B cell (primary cell): ENCODE data around the gene ADGRE1. TPM values are rescaled to one million over a fixed set of nuclear protein-coding genes. Genes with fewer than 3 reads are reported as not detected.

ENCODE experiments used
- ATAC-seq: fragments of 200-7000 bp; cut with Tn5 transposase; one replicate; pipeline ENCODE4 v1.10.0; 2021; ENCODE audit warnings: low read depth, mild to moderate bottlenecking, moderate number of reproducible peaks, moderate library complexity
- CTCF ChIA-PET: fragments of 350-600 bp; sonication (Branson Sonifier 250); formaldehyde crosslinking; loops from one replicate; lab custom pipeline; 2021; ENCODE audit warnings: antibody characterized with exemption, inconsistent platforms; lab: Charles Lee
- POLR2A ChIA-PET: fragments of 350-600 bp; sonication (Branson Sonifier 250); formaldehyde crosslinking; loops from one replicate; lab custom pipeline; 2021; ENCODE audit warnings: antibody characterized with exemption; lab: Charles Lee
- DNase-seq: peaks from one replicate; pipeline ENCODE4 v3.0.0; 2013
- H2AFZ ChIP-seq: 2 replicates; pipeline ENCODE4 v1.6.1; 2012; ENCODE audit warnings: mild to moderate bottlenecking, low read depth, low read length; ENCODE audit not compliant: insufficient read depth, poor library complexity, severe bottlenecking
- H3K27ac ChIP-seq, 2 donors: 1 replicate in 1 of 2; 2 replicates in 1 of 2; pipeline ENCODE4 v1.5.1; 2012 to 2013; ENCODE audit warnings: low read length in 2 of 2, mild to moderate bottlenecking in 2 of 2, moderate library complexity in 1 of 2
- H3K27me3 ChIP-seq, 4 experiments: fragments of 200-600 bp in 1 of 4; sonication (generic) in 1 of 4; replicated peaks in 1 of 4; 1 replicate in 2 of 4; 2 replicates in 2 of 4; pipeline versions ENCODE4 v1.6.1 to v1.7.0; 2013 to 2016; ENCODE audit warnings: low read length in 3 of 4, mild to moderate bottlenecking in 2 of 4, mixed read lengths in 1 of 4, moderate library complexity in 1 of 4; ENCODE audit not compliant: insufficient read depth in 4 of 4, control insufficient read depth in 3 of 4; ENCODE audit errors: control extremely low read depth in 1 of 4
- H3K36me3 ChIP-seq, 2 experiments: replicated peaks in 1 of 2; 1 replicate in 1 of 2; 2 replicates in 1 of 2; pipeline versions ENCODE4 v1.6.1 to v1.7.1; 2013; ENCODE audit warnings: low read length in 1 of 2; ENCODE audit not compliant: insufficient read depth in 2 of 2, control insufficient read depth in 1 of 2; ENCODE audit errors: control extremely low read depth in 1 of 2, extremely low read depth in 1 of 2
- H3K4me1 ChIP-seq, 2 donors: fragments of 200-600 bp in 1 of 2; sonication (generic) in 1 of 2; 1 replicate in 1 of 2; 2 replicates in 1 of 2; pipeline versions ENCODE4 v1.5.1 to v1.6.1; 2013 to 2017; ENCODE audit warnings: low read length in 2 of 2; ENCODE audit not compliant: control insufficient read depth in 2 of 2, insufficient read depth in 2 of 2
- H3K4me2 ChIP-seq: replicated peaks from 2 replicates; pipeline ENCODE3; 2012; ENCODE audit warnings: mild to moderate bottlenecking, low read depth, low read length; ENCODE audit not compliant: poor library complexity, severe bottlenecking
- H3K4me3 ChIP-seq, 5 experiments: fragments of 200-600 bp in 1 of 5; sonication (generic) in 1 of 5; 1 replicate in 3 of 5; 2 replicates in 2 of 5; pipeline versions ENCODE4 v1.5.1 to v1.7.0; 2011 to 2016; ENCODE audit warnings: low read length in 4 of 5, mild to moderate bottlenecking in 4 of 5, low read depth in 2 of 5, control low read depth in 1 of 5, moderate library complexity in 1 of 5; ENCODE audit not compliant: insufficient read depth in 1 of 5; ENCODE audit errors: control extremely low read depth in 1 of 5, extremely low read depth in 1 of 5
- H3K79me2 ChIP-seq: fragments of 200-600 bp; sonication (generic); one replicate; pipeline ENCODE4 v1.6.0; 2016; ENCODE audit warnings: low read length; ENCODE audit not compliant: control insufficient read depth, insufficient read depth
- H3K9ac ChIP-seq: fragments of 200-600 bp; sonication (generic); 2 replicates; pipeline ENCODE4 v1.6.1; 2017; ENCODE audit warnings: mild to moderate bottlenecking, low read length, moderate library complexity
- H3K9me3 ChIP-seq, 3 donors: one replicate each; pipeline versions ENCODE4 v1.6.1 to v1.7.1; 2013; ENCODE audit warnings: low read length in 2 of 3; ENCODE audit not compliant: control insufficient read depth in 2 of 3, insufficient read depth in 1 of 3; ENCODE audit errors: control extremely low read depth in 1 of 3
- H4K20me1 ChIP-seq: 2 replicates; pipeline ENCODE4 v1.6.0; 2012; ENCODE audit warnings: mild to moderate bottlenecking, low read length; ENCODE audit not compliant: insufficient read depth, control insufficient read depth, poor library complexity, severe bottlenecking
- H3K27ac Mint-ChIP-seq: one replicate; pipeline ENCODE4 v1.8.0; 2021; ENCODE audit warnings: mixed read lengths
- H3K27me3 Mint-ChIP-seq: one replicate; pipeline ENCODE4 v1.8.0; 2021; ENCODE audit warnings: mixed read lengths
- H3K4me1 Mint-ChIP-seq: one replicate; pipeline ENCODE4 v1.8.0; 2021; ENCODE audit warnings: mixed read lengths
- H3K4me3 Mint-ChIP-seq: one replicate; pipeline ENCODE4 v1.8.0; 2021; ENCODE audit warnings: mixed read lengths
- H3K9me3 Mint-ChIP-seq: one replicate; pipeline ENCODE4 v1.8.0; 2022; ENCODE audit warnings: mixed read lengths; ENCODE audit not compliant: insufficient read depth
- CTCF ChIP-seq: fragments of 200-600 bp; IDR thresholded peaks from one replicate; pipeline ENCODE4 v1.8.0; 2022; ENCODE audit warnings: antibody characterized with exemption, mild to moderate bottlenecking
- EZH2 ChIP-seq: IDR thresholded peaks from 2 replicates; pipeline ENCODE4 v1.6.1; 2012; ENCODE audit warnings: borderline replicate concordance, low read depth, mild to moderate bottlenecking, moderate library complexity, low read length; ENCODE audit not compliant: insufficient read depth, poor library complexity, severe bottlenecking
- WGBS: methylation state at CpG from one replicate; pipeline ENCODE4 v1.1.5; 2013; ENCODE audit warnings: missing lambda C conversion rate; ENCODE audit not compliant: insufficient coverage; 5-methylcytosine and 5-hydroxymethylcytosine counted together
- intact Hi-C: fragments of 100-400 bp; cut with micrococcal nuclease; formaldehyde crosslinking; loops from one replicate; pipeline ENCODE4 v1.10.0; 2022
- polyA plus RNA-seq: library from polyadenylated mRNA; depleted of rRNA; stranded (reverse); fragments of >200 nt; gene quantifications from 2 replicates; pipeline ENCODE4 v1.2.3, GENCODE V29; 2012
- total RNA-seq, 2 donors: library from RNA; stranded (reverse); fragments of 120-200 nt in 1 of 2; gene quantifications; 1 replicate in 1 of 2; 2 replicates in 1 of 2; pipeline versions ENCODE4 v1.2.3 to v1.2.4, GENCODE V29; 2013 to 2022

Gene ADGRE1
- total and polyA plus RNA-seq, 2 donors (not counting 1 experiment from before 2014, with no cell fraction given): 0.21 TPM; not detected in 1

DNA sequence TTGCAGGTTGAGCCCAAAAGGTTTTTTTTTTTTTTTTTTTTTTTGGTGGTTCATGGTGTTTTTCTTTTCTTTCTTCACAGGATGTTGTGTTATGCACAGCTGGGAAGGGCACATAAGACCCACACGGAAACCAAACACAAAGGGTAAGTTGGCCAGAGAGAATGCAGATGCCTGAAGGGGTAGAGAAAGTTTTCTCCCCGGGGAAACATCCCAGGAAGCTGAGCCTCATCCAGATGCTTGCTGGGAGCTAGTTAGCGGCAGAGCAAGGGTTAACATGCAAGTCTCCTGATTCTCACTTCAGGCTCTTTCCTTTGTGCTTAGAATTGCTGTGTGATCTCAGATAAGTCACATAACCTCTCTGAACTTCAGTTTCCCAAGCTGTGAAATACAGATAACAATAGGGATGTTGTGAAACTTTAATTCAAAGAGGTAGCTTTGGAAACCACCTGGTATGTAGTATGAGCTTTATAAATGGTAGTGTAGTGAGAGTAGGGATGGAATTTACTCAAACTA, 3.1 kb downstream of the ADGRE1 start:
- Histone ChIP-seq H3K27ac (no peak overlapping the region), H3K9ac (no peak overlapping the region), H2AFZ (no peak overlapping the region), H3K36me3 (no peaks in the 10 kb centered on the region), H4K20me1 (no peaks in the 10 kb centered on the region), H3K4me2 (no peak overlapping the region), H3K4me1 (peaks cover 8 to 14% of the 10 kb centered on the region in 2 donors), H3K27me3 (peaks cover 0 to 5% (median 2%) of the 10 kb centered on the region in 4 experiments), H3K79me2 (no peaks in the 10 kb centered on the region), H3K9me3 (peaks cover 0 to 13% (median 8%) of the 10 kb centered on the region in 3 donors), H3K4me3 (no peak overlapping the region)
- Mint-ChIP-seq H3K4me3 (no peak overlapping the region), H3K27me3 (peaks cover 28% of the 10 kb centered on the region), H3K9me3 (peaks cover 11% of the 10 kb centered on the region), H3K27ac (no peak overlapping the region), H3K4me1 (peaks cover 19% of the 10 kb centered on the region)
- ChIA-PET POLR2A (interaction anchor here (0.7 kb wide), 1 partner anchor 88 kb away, joined by 3 read pairs; no protein-coding TSS in a partner anchor), CTCF (interaction anchor here (0.7 to 1.5 kb wide), 2 partner anchors 36 to 1798 kb away, joined by 3 to 5 read pairs; no protein-coding TSS in a partner anchor)
- no peak for ATAC-seq
- TF ChIP-seq EZH2: no peak
- no peak for TF ChIP-seq CTCF
- intact Hi-C loops: no loop called here
- DNase-seq: no peak
- 40% methylated on average over 1 of the region's 3 CpGs for WGBS

- no peak overlapping the region for H3K4me3 Mint-ChIP-seq
- CTCF ChIA-PET: interaction anchor here (0.7 to 1.5 kb wide), 3 partner anchors 36 to 1798 kb away, joined by 3 to 5 read pairs (median 3); no protein-coding TSS in a partner anchor
- Histone ChIP-seq H3K9me3 (peaks cover 0 to 13% (median 8%) of the 10 kb centered on the region in 3 donors), H3K4me3 (no peak overlapping the region), H3K79me2 (no peaks in the 10 kb centered on the region), H4K20me1 (no peaks in the 10 kb centered on the region), H3K36me3 (no peaks in the 10 kb centered on the region), H3K27me3 (peaks cover 0 to 5% (median 2%) of the 10 kb centered on the region in 4 experiments), H3K4me1 (peaks cover 8 to 14% of the 10 kb centered on the region in 2 donors), H3K27ac (no peak overlapping the region), H3K4me2 (no peak overlapping the region), H3K9ac (no peak overlapping the region), H2AFZ (no peak overlapping the region)
- peaks cover 28% of the 10 kb centered on the region for H3K27me3 Mint-ChIP-seq
- intact Hi-C loops: no loop called here
- no peak for DNase-seq
- 83% methylated on average over 6 of the region's 8 CpGs for WGBS
- H3K9me3 Mint-ChIP-seq: peaks cover 11% of the 10 kb centered on the region
- no peak overlapping the region for H3K27ac Mint-ChIP-seq
- H3K4me1 Mint-ChIP-seq: peaks cover 19% of the 10 kb centered on the region
- POLR2A ChIA-PET: interaction anchor here (0.7 kb wide), 1 partner anchor 88 kb away, joined by 3 read pairs; no protein-coding TSS in a partner anchor
- ATAC-seq: no peak
- TF ChIP-seq CTCF (no peak), EZH2 (no peak)
Observed at GRCh38 chr19:6890938-6891337, 3.6 kb downstream of the ADGRE1 start.
